CD4-positive, alpha-beta memory T cell (primary cell): ENCODE data around the gene C10orf143. TPM values are rescaled to one million over a fixed set of nuclear protein-coding genes. Genes with fewer than 3 reads are reported as not detected.

ENCODE experiments used
- CTCF ChIA-PET: fragments of 350-600 bp; sonication (Branson Sonifier 250); formaldehyde crosslinking; loops from one replicate; lab custom pipeline; 2021; ENCODE audit warnings: inconsistent platforms; ENCODE audit not compliant: partially characterized antibody; lab: Charles Lee
- POLR2A ChIA-PET: fragments of 350-600 bp; sonication (Branson Sonifier 250); formaldehyde crosslinking; loops from one replicate; lab custom pipeline; 2021; ENCODE audit not compliant: partially characterized antibody; lab: Charles Lee
- DNase-seq, 5 donors: peaks; one replicate each; pipeline versions ENCODE4 v3.0.0 to v3.0.0-alpha.2; 2020 to 2022; ENCODE audit warnings: mixed read lengths in 1 of 5
- H3K27ac ChIP-seq: one replicate; pipeline ENCODE4 v1.7.0; 2013; ENCODE audit warnings: low read depth, low read length
- H3K27me3 ChIP-seq: 2 replicates; pipeline ENCODE4 v1.7.0; 2013; ENCODE audit warnings: mild to moderate bottlenecking, low read length, moderate library complexity; ENCODE audit not compliant: insufficient read depth
- H3K36me3 ChIP-seq: 2 replicates; pipeline ENCODE4 v1.7.0; 2013; ENCODE audit warnings: mild to moderate bottlenecking, low read length, moderate library complexity; ENCODE audit not compliant: insufficient read depth
- H3K4me1 ChIP-seq: 2 replicates; pipeline ENCODE4 v1.7.0; 2013; ENCODE audit warnings: mild to moderate bottlenecking, low read length, moderate library complexity; ENCODE audit not compliant: insufficient read depth
- H3K4me3 ChIP-seq, 2 donors: one replicate each; pipeline ENCODE4 v1.7.0; 2013; ENCODE audit warnings: low read length in 2 of 2, mild to moderate bottlenecking in 1 of 2
- H3K9me3 ChIP-seq, 2 donors: one replicate each; pipeline ENCODE4 v1.7.0; 2013; ENCODE audit warnings: low read length in 2 of 2, control low read depth in 1 of 2; ENCODE audit not compliant: control insufficient read depth in 1 of 2
- H3K27ac Mint-ChIP-seq, 7 donors: one replicate each; pipeline ENCODE4 v1.8.0; 2020 to 2021; ENCODE audit warnings: mixed read lengths in 7 of 7, mild to moderate bottlenecking in 6 of 7, inconsistent platforms in 3 of 7, moderate library complexity in 3 of 7
- H3K27me3 Mint-ChIP-seq, 2 donors: one replicate each; pipeline ENCODE4 v1.8.0; 2020 to 2021; ENCODE audit warnings: mixed read lengths in 2 of 2
- H3K36me3 Mint-ChIP-seq, 2 donors: one replicate each; pipeline ENCODE4 v1.8.0; 2020 to 2021; ENCODE audit warnings: mixed read lengths in 2 of 2, inconsistent platforms in 1 of 2, mild to moderate bottlenecking in 1 of 2
- H3K4me1 Mint-ChIP-seq, 4 donors: one replicate each; pipeline ENCODE4 v1.8.0; 2020 to 2021; ENCODE audit warnings: mixed read lengths in 4 of 4, mild to moderate bottlenecking in 1 of 4
- H3K4me3 Mint-ChIP-seq, 8 donors: one replicate each; pipeline ENCODE4 v1.8.0; 2020 to 2021; ENCODE audit warnings: mixed read lengths in 8 of 8, mild to moderate bottlenecking in 7 of 8, moderate library complexity in 6 of 8, inconsistent platforms in 3 of 8
- H3K9me3 Mint-ChIP-seq, 8 donors: one replicate each; pipeline ENCODE4 v1.8.0; 2020 to 2021; ENCODE audit warnings: mixed read lengths in 8 of 8, mild to moderate bottlenecking in 5 of 8, inconsistent platforms in 3 of 8, moderate library complexity in 1 of 8
- intact Hi-C: fragments of 100-400 bp; cut with micrococcal nuclease; formaldehyde crosslinking; loops from one replicate; pipeline ENCODE4 v1.15.1; 2023
- polyA plus RNA-seq, 2 donors: library from polyadenylated mRNA; unstranded; fragments of 300-500 nt; fragmentation: Illumina TruSeq; gene quantifications; one replicate each; pipeline ENCODE4 v1.2.3, GENCODE V29; 2021
- total RNA-seq, 2 experiments: library from RNA; stranded (reverse); gene quantifications; one replicate each; pipeline ENCODE4 v1.2.3, GENCODE V29; 2021

Gene C10orf143
- total and polyA plus RNA-seq, 4 experiments from 2014 or later, result 9.2 to 33.9 (median 14.0) TPM

DNA sequence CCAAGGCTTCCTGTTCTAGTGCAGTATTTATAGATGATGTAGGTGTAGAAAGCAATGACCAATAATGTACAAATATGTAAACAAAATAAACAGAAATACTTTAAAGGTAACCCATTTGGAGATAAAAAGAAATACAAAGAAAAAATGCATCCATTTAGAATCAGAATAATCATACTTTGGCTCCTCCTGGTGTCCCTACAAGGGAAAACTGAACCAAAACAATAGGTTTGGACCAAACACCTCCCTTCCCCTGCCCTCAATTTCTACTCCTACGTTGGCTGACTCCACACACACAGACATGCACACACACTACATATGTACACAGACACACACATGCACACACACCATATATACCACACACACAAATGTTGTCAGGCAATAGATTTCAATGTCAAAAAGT is 36.0 kb downstream of the C10orf143 start:
- Mint-ChIP-seq H3K27me3 (no peaks in the 10 kb centered on the region), H3K9me3 (peaks cover 0 to 16% (median 5%) of the 10 kb centered on the region in 8 donors), H3K27ac (no peak overlapping the region), H3K4me1 (no peaks in the 10 kb centered on the region), H3K36me3 (peaks cover 41 to 51% of the 10 kb centered on the region in 2 donors), H3K4me3 (no peak overlapping the region)
- intact Hi-C loops, result no loop called here
- Histone ChIP-seq H3K27me3 (no peaks in the 10 kb centered on the region), H3K4me1 (no peaks in the 10 kb centered on the region), H3K9me3 (no peaks in the 10 kb centered on the region), H3K4me3 (no peak overlapping the region), H3K36me3 (no peaks in the 10 kb centered on the region), H3K27ac (no peak overlapping the region)
- ChIA-PET POLR2A (no interaction called here), CTCF (no interaction called here)
- DNase-seq, result no peak

DNA sequence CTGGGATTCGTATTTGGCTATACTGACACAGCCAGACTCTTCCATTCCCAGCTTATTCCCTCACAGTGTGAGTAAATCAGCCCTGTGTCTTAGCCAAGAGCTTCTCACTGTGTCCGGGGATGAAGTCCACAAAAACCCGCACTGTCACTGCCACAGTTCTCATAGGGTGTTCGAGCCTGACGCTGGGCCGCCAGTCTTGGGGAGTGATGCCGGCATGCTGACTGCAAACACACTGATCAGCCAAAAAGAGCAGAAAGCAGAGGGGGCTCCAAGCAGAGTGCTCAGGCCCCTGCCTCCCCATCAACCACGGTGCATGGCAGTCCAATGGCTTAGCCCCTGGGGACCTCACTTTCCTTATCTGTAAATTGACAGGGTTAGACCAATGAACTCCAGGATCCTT is 36.7 kb downstream of the C10orf143 start:
- Mint-ChIP-seq H3K4me3 (no peak overlapping the region), H3K36me3 (peaks cover 39 to 51% of the 10 kb centered on the region in 2 donors), H3K27me3 (no peaks in the 10 kb centered on the region), H3K4me1 (peaks cover 0 to under 1% (median 0%) of the 10 kb centered on the region in 4 donors), H3K9me3 (peaks cover 0 to 16% (median 5%) of the 10 kb centered on the region in 8 donors), H3K27ac (peak overlapping the region in 1 of 7 donors; percentile 29)
- intact Hi-C loops, result no loop called here
- Histone ChIP-seq H3K27ac (no peak overlapping the region), H3K4me1 (no peaks in the 10 kb centered on the region), H3K4me3 (no peak overlapping the region), H3K36me3 (no peaks in the 10 kb centered on the region), H3K27me3 (no peaks in the 10 kb centered on the region), H3K9me3 (no peaks in the 10 kb centered on the region)
- ChIA-PET CTCF (no interaction called here), POLR2A (no interaction called here)
- no peak for DNase-seq

DNA sequence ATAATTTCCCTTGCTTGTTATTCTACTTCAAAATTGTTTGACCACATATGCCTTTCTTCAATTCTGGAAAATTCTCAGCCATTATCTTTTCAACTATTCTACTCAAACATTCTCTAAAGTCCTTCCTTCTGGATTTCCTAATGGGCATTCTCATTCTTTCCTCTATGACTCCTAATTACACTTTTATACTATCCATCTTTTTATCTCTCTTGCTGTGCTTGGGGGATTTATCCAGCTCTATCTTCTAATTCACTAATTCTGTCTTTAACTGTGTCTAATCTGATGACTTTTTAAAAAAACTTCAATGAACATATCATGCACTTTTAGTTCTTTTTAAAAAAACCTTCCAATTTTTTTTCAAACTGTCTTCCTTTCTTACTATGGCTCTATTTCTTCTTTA is 38.4 kb downstream of the C10orf143 start:
- intact Hi-C loops, result no loop called here
- POLR2A ChIA-PET, result no interaction called here
- Mint-ChIP-seq H3K9me3 (peaks cover 0 to 16% (median 5%) of the 10 kb centered on the region in 8 donors), H3K4me1 (peaks cover 0 to 1% (median 0%) of the 10 kb centered on the region in 4 donors), H3K4me3 (no peak overlapping the region), H3K27ac (no peak overlapping the region), H3K27me3 (no peaks in the 10 kb centered on the region), H3K36me3 (peaks cover 35 to 51% of the 10 kb centered on the region in 2 donors)
- CTCF ChIA-PET, result no interaction called here
- no peaks in the 10 kb centered on the region for H3K27me3 ChIP-seq
- no peak overlapping the region for H3K27ac ChIP-seq
- no peaks in the 10 kb centered on the region for H3K9me3 ChIP-seq
- DNase-seq, result no peak
- H3K4me1 ChIP-seq, result no peaks in the 10 kb centered on the region
- no peaks in the 10 kb centered on the region for H3K36me3 ChIP-seq
- H3K4me3 ChIP-seq, result no peak overlapping the region

DNA sequence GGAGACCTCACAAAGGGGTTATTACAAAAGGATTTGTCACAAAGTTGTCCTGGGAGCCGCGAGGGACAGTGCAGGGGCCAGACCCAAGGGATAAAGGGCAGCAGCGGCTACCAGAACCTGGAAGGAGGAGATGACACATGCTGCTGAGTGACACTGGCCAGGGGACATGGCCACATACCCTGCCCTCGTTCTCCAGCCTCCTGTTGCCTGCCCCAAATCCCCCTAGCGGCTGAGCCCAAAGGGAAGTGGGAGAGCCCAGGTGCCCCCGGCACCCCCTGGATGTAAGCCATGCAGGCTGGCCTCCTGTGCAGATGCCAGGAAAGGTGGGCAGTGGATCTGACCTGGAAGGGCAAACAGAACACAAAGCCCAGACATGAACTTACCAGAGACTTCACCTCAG is 42.7 kb downstream of the C10orf143 start:
- Mint-ChIP-seq H3K4me1 (peaks cover 0 to 1% (median 0%) of the 10 kb centered on the region in 4 donors), H3K36me3 (peaks cover 19 to 41% of the 10 kb centered on the region in 2 donors), H3K9me3 (peaks cover 0 to 9% (median 4%) of the 10 kb centered on the region in 8 donors), H3K4me3 (no peak overlapping the region), H3K27me3 (no peaks in the 10 kb centered on the region), H3K27ac (no peak overlapping the region)
- Histone ChIP-seq H3K4me1 (no peaks in the 10 kb centered on the region), H3K36me3 (no peaks in the 10 kb centered on the region), H3K27me3 (no peaks in the 10 kb centered on the region), H3K4me3 (no peak overlapping the region), H3K9me3 (no peaks in the 10 kb centered on the region), H3K27ac (no peak overlapping the region)
- ChIA-PET POLR2A (no interaction called here), CTCF (no interaction called here)
- intact Hi-C loops, result no loop called here
- DNase-seq, result no peak

DNA sequence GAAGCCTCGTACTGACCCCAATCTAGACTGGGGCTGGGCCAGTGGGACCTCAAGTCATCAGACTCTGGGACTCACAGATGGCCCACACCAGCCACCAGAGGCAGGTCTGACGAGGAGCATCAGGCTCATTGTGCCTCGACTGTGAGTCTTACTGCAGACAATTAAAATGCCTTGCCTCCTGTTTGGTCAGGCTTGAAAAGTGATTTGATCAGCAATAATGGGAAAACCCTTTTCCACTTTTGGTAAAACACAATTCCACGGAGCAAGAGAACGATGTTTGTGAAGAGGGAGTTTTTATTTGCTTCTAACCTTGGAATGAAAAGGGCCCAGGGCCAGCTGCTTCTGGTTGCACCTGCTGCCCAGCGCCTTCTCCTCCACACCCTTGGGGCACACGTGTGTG is 43.9 kb downstream of the C10orf143 start:
- Mint-ChIP-seq H3K4me1 (peaks cover 0 to 1% (median 0%) of the 10 kb centered on the region in 4 donors), H3K9me3 (no peaks in the 10 kb centered on the region), H3K27ac (no peak overlapping the region), H3K36me3 (peaks cover 21 to 42% of the 10 kb centered on the region in 2 donors), H3K4me3 (no peak overlapping the region), H3K27me3 (no peaks in the 10 kb centered on the region)
- H3K4me1 ChIP-seq, result no peaks in the 10 kb centered on the region
- intact Hi-C loops, result no loop called here
- DNase-seq, result no peak
- no peaks in the 10 kb centered on the region for H3K36me3 ChIP-seq
- no peak overlapping the region for H3K4me3 ChIP-seq
- H3K9me3 ChIP-seq, result no peaks in the 10 kb centered on the region
- no peaks in the 10 kb centered on the region for H3K27me3 ChIP-seq
- ChIA-PET CTCF (no interaction called here), POLR2A (no interaction called here)
- H3K27ac ChIP-seq, result no peak overlapping the region

DNA sequence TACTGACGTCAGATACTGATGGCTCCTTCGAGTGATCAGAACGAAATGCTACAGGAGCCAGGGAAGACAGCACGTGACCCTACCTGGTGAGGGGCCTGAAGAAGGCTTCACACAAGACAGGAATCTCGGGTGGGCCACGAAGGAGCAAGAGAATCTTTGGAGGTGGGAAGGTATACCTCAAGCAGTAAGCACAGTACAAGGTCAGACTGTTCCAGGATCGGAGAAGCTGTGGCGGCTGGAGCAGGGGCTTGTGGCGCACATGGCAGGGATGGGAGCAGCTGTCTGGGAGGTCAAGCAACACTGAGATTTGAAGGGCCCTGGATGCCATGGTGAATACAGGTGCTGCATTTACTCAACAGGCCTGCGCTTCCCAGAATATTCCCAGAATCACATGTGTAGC is 45.4 kb downstream of the C10orf143 start:
- Histone ChIP-seq H3K27me3 (no peaks in the 10 kb centered on the region), H3K27ac (no peak overlapping the region), H3K4me3 (no peak overlapping the region), H3K36me3 (no peaks in the 10 kb centered on the region), H3K4me1 (no peaks in the 10 kb centered on the region), H3K9me3 (no peaks in the 10 kb centered on the region)
- peaks cover 0 to 1% (median 0%) of the 10 kb centered on the region in 4 donors for H3K4me1 Mint-ChIP-seq
- DNase-seq, result no peak
- intact Hi-C loops, result no loop called here
- peak overlapping the region in 1 of 7 donors; percentile 9 for H3K27ac Mint-ChIP-seq
- H3K4me3 Mint-ChIP-seq, result no peak overlapping the region
- H3K36me3 Mint-ChIP-seq, result peaks cover 24 to 42% of the 10 kb centered on the region in 2 donors
- no peaks in the 10 kb centered on the region for H3K9me3 Mint-ChIP-seq
- ChIA-PET CTCF (no interaction called here), POLR2A (no interaction called here)
- H3K27me3 Mint-ChIP-seq, result no peaks in the 10 kb centered on the region

DNA sequence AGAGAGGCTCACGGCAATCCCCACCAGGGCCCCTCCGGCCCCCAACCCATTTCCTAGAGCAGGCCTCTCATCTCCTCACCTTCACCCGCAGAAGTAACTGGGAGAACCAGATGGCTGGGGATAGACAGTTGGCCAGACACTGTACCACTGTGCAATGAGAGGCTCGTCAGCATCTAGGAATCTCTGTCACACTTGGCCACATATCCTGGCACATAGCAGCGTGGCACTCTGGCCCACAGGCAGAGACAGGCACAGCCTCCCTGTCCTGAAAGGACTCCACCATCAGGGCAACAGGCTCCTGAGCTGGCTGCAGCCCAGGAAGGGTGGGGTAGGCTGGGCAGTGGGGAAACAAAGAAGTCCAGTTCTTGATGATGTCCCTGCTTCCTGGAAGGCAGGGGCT is 45.8 kb downstream of the C10orf143 start:
- intact Hi-C loops, result no loop called here
- Histone ChIP-seq H3K27ac (no peak overlapping the region), H3K9me3 (no peaks in the 10 kb centered on the region), H3K4me1 (no peaks in the 10 kb centered on the region), H3K4me3 (no peak overlapping the region), H3K36me3 (no peaks in the 10 kb centered on the region), H3K27me3 (no peaks in the 10 kb centered on the region)
- no peaks in the 10 kb centered on the region for H3K9me3 Mint-ChIP-seq
- no peak overlapping the region for H3K4me3 Mint-ChIP-seq
- H3K27me3 Mint-ChIP-seq, result no peaks in the 10 kb centered on the region
- CTCF ChIA-PET, result no interaction called here
- H3K4me1 Mint-ChIP-seq, result peaks cover 0 to 1% (median 0%) of the 10 kb centered on the region in 4 donors
- H3K27ac Mint-ChIP-seq, result no peak overlapping the region
- peaks cover 24 to 42% of the 10 kb centered on the region in 2 donors for H3K36me3 Mint-ChIP-seq
- DNase-seq, result no peak
- POLR2A ChIA-PET, result no interaction called here

DNA sequence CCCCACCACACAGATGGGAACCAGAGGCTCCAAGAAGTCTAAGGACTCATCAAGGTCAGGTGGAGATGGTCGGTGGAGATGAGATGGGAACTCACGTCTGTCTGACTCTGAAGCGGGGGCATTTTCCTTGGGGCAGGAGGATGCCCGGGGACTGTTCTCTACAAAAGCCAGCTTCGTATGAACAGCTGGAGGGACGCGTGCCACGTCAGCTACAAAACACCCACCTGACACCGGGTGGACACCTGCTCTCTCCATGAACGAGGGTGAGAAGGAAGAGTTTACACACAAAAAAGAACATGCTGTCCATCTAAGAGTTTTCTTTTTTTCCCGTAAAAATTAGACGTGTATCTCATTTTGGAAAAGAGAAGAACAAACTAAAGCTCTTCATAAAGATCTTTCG is 47.7 kb downstream of the C10orf143 start:
- intact Hi-C loops, result no loop called here
- Histone ChIP-seq H3K27me3 (no peaks in the 10 kb centered on the region), H3K4me3 (no peak overlapping the region), H3K9me3 (no peaks in the 10 kb centered on the region), H3K36me3 (no peaks in the 10 kb centered on the region), H3K27ac (no peak overlapping the region), H3K4me1 (no peaks in the 10 kb centered on the region)
- Mint-ChIP-seq H3K36me3 (peaks cover 24 to 42% of the 10 kb centered on the region in 2 donors), H3K4me3 (no peak overlapping the region), H3K27me3 (no peaks in the 10 kb centered on the region), H3K9me3 (no peaks in the 10 kb centered on the region), H3K4me1 (no peaks in the 10 kb centered on the region), H3K27ac (no peak overlapping the region)
- POLR2A ChIA-PET, result no interaction called here
- no peak for DNase-seq
- CTCF ChIA-PET, result no interaction called here
